ENCODE measurements around the gene RABGAP1.

RABGAP1 gene

DNA sequence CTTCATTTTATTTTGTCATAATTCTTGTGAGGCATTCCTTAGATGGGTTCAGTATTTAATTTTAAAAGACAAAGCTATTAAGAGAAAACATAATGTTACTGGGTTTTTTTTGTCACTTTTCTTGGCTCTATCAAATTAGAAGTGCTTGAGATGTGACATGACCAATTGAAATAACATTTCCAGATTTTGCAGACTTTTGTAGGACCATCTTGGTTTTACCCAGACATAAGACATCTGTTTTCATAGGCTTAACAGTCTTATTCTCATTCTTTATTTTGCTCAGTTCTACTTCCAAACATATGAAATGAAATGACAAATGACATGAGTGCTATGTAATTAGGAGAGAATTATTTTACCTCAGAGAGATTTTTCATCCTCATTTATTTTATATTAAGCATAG is 112.2 kb downstream of the RABGAP1 start:
- no peak overlapping the region for H3K4me3 ChIP-seq
- no peak for DNase-seq (ENCODE audit: low read depth, low spot score)
- no peaks in the 10 kb centered on the region for H3K9me3 ChIP-seq (ENCODE audit: low read depth, low read length)
- peaks cover 20% of the 10 kb centered on the region; the same call in 1 of the 2 replicates for H3K36me3 ChIP-seq (ENCODE audit: insufficient read depth, low read length)
- TF ChIP-seq EZH2 (IDR thresholded peaks at IDR 0.05) (no peak), FOXP2 (optimal IDR thresholded peaks at IDR 0.05; ENCODE audit: control extremely low read depth, extremely low read length, insufficient read depth) (no peak), POLR2AphosphoS5 (IDR thresholded peaks at IDR 0.05; ENCODE audit: borderline replicate concordance, low read depth, low read length) (no peak)
- H3K9ac ChIP-seq (ENCODE audit: insufficient read length), result no peak overlapping the region
- H3K27ac ChIP-seq, result no peak overlapping the region

DNA sequence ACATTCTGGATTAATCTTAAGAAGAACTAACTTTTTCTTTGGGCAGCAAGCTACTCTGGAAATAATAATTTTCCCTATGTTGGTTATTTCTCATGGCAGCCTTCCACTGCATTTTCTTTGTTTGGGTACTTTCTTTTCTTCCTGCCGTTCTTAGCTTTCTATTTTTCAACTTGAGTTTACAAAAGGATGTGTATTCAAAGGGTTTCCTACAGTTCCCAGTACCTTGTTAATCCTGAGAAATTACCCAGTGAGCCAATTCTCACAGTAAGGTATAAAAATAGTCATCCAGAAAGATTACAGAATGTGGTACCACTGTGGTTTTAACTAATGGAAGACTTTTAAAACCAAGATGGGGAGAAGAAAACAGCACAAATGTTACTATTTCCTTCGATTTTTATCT is 112.9 kb downstream of the RABGAP1 start:
- TF ChIP-seq EZH2 (IDR thresholded peaks at IDR 0.05) (no peak), FOXP2 (optimal IDR thresholded peaks at IDR 0.05; ENCODE audit: control extremely low read depth, extremely low read length, insufficient read depth) (no peak), POLR2AphosphoS5 (IDR thresholded peaks at IDR 0.05; ENCODE audit: borderline replicate concordance, low read depth, low read length) (no peak)
- no peak overlapping the region for H3K27ac ChIP-seq
- DNase-seq (ENCODE audit: low read depth, low spot score), result no peak
- H3K9ac ChIP-seq (ENCODE audit: insufficient read length), result no peak overlapping the region
- H3K9me3 ChIP-seq (ENCODE audit: low read depth, low read length), result no peaks in the 10 kb centered on the region
- no peak overlapping the region for H3K4me3 ChIP-seq
- H3K36me3 ChIP-seq (ENCODE audit: insufficient read depth, low read length), result peaks cover 20% of the 10 kb centered on the region; the same call in 1 of the 2 replicates

DNA sequence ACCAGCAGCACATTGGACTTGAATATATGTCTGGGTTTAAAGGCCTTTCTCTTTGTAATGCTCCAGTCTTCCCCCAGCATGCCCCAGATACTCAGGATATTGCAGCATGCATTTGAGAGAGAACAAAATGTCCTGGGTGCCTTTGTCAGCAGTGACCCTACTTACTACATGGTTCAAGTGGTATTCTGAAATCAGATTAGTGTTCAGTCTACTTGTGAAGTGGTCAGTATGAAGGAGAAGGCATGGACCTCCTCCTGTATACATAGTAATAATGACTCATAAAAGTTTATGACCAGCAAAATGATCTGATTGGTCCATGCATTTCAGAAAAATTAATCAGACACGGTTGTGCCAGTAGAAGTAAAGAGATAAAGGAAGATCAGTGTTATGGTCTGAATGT is 118.0 kb downstream of the RABGAP1 start:
- H3K9ac ChIP-seq (ENCODE audit: insufficient read length), result no peak overlapping the region
- H3K9me3 ChIP-seq (ENCODE audit: low read depth, low read length), result no peaks in the 10 kb centered on the region
- no peak overlapping the region for H3K27ac ChIP-seq
- no peak overlapping the region for H3K4me3 ChIP-seq
- peaks cover 11% of the 10 kb centered on the region; the same call in 1 of the 2 replicates for H3K36me3 ChIP-seq (ENCODE audit: insufficient read depth, low read length)
- DNase-seq (ENCODE audit: low read depth, low spot score), result no peak
- TF ChIP-seq EZH2 (IDR thresholded peaks at IDR 0.05), result no peak

DNA sequence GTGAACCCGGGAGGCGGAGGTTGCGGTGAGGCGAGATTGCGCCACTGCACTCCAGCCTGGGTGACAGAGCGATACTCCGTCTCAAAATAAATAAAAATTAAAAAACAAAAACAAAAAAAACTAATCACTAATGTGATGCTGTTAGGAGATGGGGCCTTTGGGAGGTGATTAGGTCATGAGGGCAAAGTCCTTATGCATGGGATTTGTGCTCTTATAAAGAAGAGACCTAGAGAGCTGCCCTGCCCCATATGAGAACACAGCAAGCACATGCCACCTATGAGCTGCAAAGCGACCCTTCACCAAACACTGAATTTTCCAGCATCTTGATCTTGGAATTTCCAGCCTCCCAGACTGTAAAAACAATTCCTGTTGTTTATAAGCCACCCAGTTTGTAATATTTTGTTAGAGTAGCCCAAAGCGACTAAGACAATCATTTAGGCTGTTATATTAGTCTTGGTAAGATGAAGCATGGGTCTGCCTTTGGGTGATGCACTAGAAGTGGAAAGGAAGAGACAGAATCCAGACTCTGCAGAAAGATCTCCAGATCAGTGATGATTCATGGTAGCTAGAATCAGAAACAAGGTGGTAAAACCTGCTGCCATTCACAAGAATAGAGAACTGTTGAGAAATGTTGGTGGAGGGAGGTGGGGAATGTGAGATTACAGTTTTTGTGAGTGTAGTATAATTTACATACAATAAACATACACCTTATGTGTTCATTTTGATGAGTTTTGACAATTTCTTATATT is 118.8 kb downstream of the RABGAP1 start:
- Histone ChIP-seq H3K27ac (no peak overlapping the region), H3K36me3 (ENCODE audit: insufficient read depth, low read length) (peaks cover 10% of the 10 kb centered on the region), H3K4me3 (no peak overlapping the region), H3K9ac (ENCODE audit: insufficient read length) (no peak overlapping the region), H3K9me3 (ENCODE audit: low read depth, low read length) (no peaks in the 10 kb centered on the region)
- TF ChIP-seq POLR2AphosphoS5 (IDR thresholded peaks at IDR 0.05; ENCODE audit: borderline replicate concordance, low read depth, low read length) (no peak), FOXP2 (optimal IDR thresholded peaks at IDR 0.05; ENCODE audit: control extremely low read depth, extremely low read length, insufficient read depth) (no peak), EZH2 (IDR thresholded peaks at IDR 0.05) (no peak)
- DNase-seq (ENCODE audit: low read depth, low spot score), result no peak

DNA sequence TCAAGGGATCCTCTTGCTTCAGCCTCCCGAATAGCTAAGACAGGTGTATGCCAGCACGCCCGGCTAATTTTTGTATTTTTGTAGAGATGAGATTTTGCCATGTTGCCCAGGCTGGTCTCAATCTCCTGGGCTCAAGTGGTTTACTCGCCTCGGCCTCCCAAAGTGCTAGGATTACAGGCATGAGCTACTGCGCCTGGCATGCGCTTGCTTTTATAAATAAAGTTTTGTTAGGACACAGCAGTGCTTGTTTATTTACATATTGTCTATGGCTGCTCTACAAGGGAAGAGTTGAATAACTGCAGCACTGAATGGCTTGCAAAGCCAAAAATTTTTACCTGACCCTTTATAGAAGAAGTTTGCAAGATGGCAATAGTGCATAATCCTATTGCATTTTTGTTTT is 120.4 kb downstream of the RABGAP1 start:
- H3K36me3 ChIP-seq (ENCODE audit: insufficient read depth, low read length), result peaks cover 19% of the 10 kb centered on the region
- no peak overlapping the region for H3K27ac ChIP-seq
- no peaks in the 10 kb centered on the region for H3K9me3 ChIP-seq (ENCODE audit: low read depth, low read length)
- DNase-seq (ENCODE audit: low read depth, low spot score), result no peak
- no peak overlapping the region for H3K9ac ChIP-seq (ENCODE audit: insufficient read length)
- no peak for TF ChIP-seq EZH2 (IDR thresholded peaks at IDR 0.05)
- TF ChIP-seq POLR2AphosphoS5 (IDR thresholded peaks at IDR 0.05; ENCODE audit: borderline replicate concordance, low read depth, low read length), result no peak
- no peak for TF ChIP-seq FOXP2 (optimal IDR thresholded peaks at IDR 0.05; ENCODE audit: control extremely low read depth, extremely low read length, insufficient read depth)
- H3K4me3 ChIP-seq, result no peak overlapping the region

DNA sequence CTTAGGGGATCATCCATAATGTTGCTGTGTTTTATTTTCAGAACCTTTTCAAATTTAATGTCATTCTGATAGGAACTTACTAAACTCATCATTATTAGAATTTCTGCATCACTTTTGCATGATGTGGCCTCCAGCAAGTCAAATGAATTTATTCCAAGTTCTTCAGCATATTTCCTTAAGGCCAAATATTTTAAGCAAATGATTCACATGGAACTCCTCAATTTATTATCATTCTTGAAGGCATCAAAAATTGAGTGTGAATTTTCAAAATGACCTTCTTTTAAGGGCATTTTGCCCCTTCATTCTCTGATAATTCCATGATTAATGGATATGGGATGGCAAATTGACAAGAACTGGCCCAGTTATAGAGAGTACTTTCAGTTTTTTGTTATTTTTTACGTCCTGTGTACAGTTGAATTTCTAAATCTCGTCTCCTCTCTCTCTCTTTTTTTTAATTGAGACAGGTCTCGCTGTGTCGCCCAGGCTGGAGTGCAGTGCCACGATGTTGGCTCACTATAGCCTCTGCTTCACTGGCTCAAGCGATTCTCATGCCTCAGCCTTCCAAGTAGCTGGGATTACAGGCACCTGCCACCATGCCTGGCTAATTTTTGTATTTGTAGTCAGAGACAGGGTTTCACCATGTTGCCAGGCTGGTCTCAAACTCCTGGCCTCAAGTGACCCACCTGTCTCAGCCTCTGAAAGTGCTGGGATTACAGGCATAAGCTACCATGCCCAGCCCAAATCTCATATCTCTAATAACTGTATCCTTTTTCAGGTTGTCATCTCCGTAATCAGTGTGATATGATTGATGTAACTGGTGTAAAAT is 121.7 kb downstream of the RABGAP1 start:
- Histone ChIP-seq H3K9ac (ENCODE audit: insufficient read length) (no peak overlapping the region), H3K9me3 (ENCODE audit: low read depth, low read length) (no peaks in the 10 kb centered on the region), H3K27ac (peak overlapping the region; percentile 2; the same call in 1 of the 2 replicates), H3K4me3 (no peak overlapping the region), H3K36me3 (ENCODE audit: insufficient read depth, low read length) (peaks cover 33% of the 10 kb centered on the region)
- DNase-seq (ENCODE audit: low read depth, low spot score), result no peak
- TF ChIP-seq FOXP2 (optimal IDR thresholded peaks at IDR 0.05; ENCODE audit: control extremely low read depth, extremely low read length, insufficient read depth) (no peak), POLR2AphosphoS5 (IDR thresholded peaks at IDR 0.05; ENCODE audit: borderline replicate concordance, low read depth, low read length) (no peak), EZH2 (IDR thresholded peaks at IDR 0.05) (no peak)

DNA sequence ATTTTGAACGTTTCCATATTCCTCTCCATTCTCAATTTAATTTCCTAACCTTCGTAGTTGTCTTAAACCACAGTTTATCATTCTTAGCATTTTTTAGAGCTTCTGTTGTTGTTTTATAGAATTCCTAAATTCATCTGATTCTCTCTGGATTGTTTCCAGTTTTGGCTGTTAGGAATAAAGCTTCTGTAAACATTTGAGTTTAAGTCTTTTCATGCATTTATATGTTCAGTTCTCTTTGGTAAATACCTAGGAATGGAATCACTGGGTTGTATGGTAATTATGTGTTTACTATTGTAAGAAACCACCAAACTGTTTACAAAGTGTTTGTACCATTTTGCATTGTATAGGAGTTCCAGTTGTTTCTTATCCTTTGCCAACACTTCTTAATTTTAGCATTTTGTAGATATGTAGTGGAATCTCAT is 122.4 kb downstream of the RABGAP1 start:
- DNase-seq (ENCODE audit: low read depth, low spot score), result no peak
- Histone ChIP-seq H3K9me3 (ENCODE audit: low read depth, low read length) (no peaks in the 10 kb centered on the region), H3K4me3 (no peak overlapping the region), H3K9ac (ENCODE audit: insufficient read length) (no peak overlapping the region), H3K27ac (peak overlapping the region; percentile 29; the same call in 1 of the 2 replicates), H3K36me3 (ENCODE audit: insufficient read depth, low read length) (peaks cover 39% of the 10 kb centered on the region)
- no peak for TF ChIP-seq POLR2AphosphoS5 (IDR thresholded peaks at IDR 0.05; ENCODE audit: borderline replicate concordance, low read depth, low read length)
- TF ChIP-seq EZH2 (IDR thresholded peaks at IDR 0.05), result no peak
- TF ChIP-seq FOXP2 (optimal IDR thresholded peaks at IDR 0.05; ENCODE audit: control extremely low read depth, extremely low read length, insufficient read depth), result no peak

DNA sequence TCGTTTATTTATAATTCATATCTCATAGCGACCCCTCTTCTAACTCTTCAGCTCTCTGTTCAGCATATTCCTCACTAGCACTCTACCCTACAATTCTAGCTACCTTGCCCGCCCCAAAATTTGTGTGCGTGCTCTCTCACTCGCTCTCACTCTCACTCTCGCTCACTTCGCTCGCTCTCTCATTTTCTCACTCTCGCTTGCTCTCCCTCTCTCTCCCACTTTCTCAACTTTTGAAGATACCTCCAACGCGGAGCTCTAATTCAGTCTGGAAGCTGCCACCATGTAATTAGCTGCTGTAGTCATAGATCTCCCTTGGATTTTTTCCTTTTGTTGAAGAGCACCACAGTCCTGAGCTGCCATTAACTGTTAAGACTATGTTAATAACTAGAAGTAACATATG is 123.1 kb downstream of the RABGAP1 start:
- no peak overlapping the region for H3K9ac ChIP-seq (ENCODE audit: insufficient read length)
- no peak overlapping the region for H3K27ac ChIP-seq
- H3K9me3 ChIP-seq (ENCODE audit: low read depth, low read length), result no peaks in the 10 kb centered on the region
- no peak overlapping the region for H3K4me3 ChIP-seq
- no peak for TF ChIP-seq FOXP2 (optimal IDR thresholded peaks at IDR 0.05; ENCODE audit: control extremely low read depth, extremely low read length, insufficient read depth)
- TF ChIP-seq POLR2AphosphoS5 (IDR thresholded peaks at IDR 0.05; ENCODE audit: borderline replicate concordance, low read depth, low read length), result no peak
- TF ChIP-seq EZH2 (IDR thresholded peaks at IDR 0.05), result no peak
- H3K36me3 ChIP-seq (ENCODE audit: insufficient read depth, low read length), result peaks cover 43% of the 10 kb centered on the region
- no peak for DNase-seq (ENCODE audit: low read depth, low spot score)
